Ovary (tissue), 9 donors: ENCODE data around the gene CXCR5. TPM values are rescaled to one million over a fixed set of nuclear protein-coding genes. Genes with fewer than 3 reads are reported as not detected.

Experiments used
- DNase-seq, 5 donors: peaks; one replicate each; pipeline ENCODE4 v3.0.0-alpha.2; 2019 to 2020
- H3K27ac ChIP-seq, 2 donors: fragments of 200-600 bp; one replicate each; pipeline versions ENCODE4 v1.5.1 to v1.8.0; 2019 to 2022
- H3K27me3 ChIP-seq: fragments of 200-600 bp; one replicate; pipeline ENCODE4 v1.8.0; 2022
- H3K36me3 ChIP-seq: fragments of 200-600 bp; sonication (generic); one replicate; pipeline ENCODE4 v1.5.1; 2019
- H3K4me1 ChIP-seq: one replicate; pipeline ENCODE4 v1.8.1; 2013; ENCODE audit warnings: mild to moderate bottlenecking, moderate library complexity; ENCODE audit not compliant: insufficient read depth
- H3K4me3 ChIP-seq: fragments of 200-600 bp; sonication (generic); one replicate; pipeline ENCODE4 v1.5.1; 2017
- H3K9me3 ChIP-seq, 2 donors: fragments of 200-600 bp in 1 of 2; sonication (generic) in 1 of 2; one replicate each; pipeline versions ENCODE4 v1.5.1 to v1.8.1; 2013 to 2019; ENCODE audit warnings: mild to moderate bottlenecking in 1 of 2, moderate library complexity in 1 of 2
- EP300 ChIP-seq: sonication (generic); formaldehyde crosslinking; IDR thresholded peaks from one replicate; pipeline ENCODE4 v1.6.1; 2017; ENCODE audit warnings: antibody characterized with exemption
- POLR2A ChIP-seq: fragments of 450-650 bp; IDR thresholded peaks from one replicate; pipeline ENCODE4 v1.6.1; 2017; ENCODE audit warnings: antibody characterized with exemption, mild to moderate bottlenecking, moderate library complexity
- WGBS, 3 donors: extraction: QIAGEN DNeasy Blood & Tissue Kit in 1 of 3; methylation state at CpG; one replicate each; pipeline versions ENCODE4 v1.1.5 to v1.1.7; 2013 to 2017; 5-methylcytosine and 5-hydroxymethylcytosine counted together
- intact Hi-C, 4 donors: fragments of 100-400 bp; cut with DNase I; formaldehyde crosslinking; loops; one replicate each; pipeline versions ENCODE4 v1.11.0 to v1.15.1; 2022 to 2023
- polyA plus RNA-seq, 2 donors: library from polyadenylated mRNA; stranded (reverse); fragments of 200-250 nt in 1 of 2; fragments of 350-450 nt in 1 of 2; fragmentation: Illumina TruSeq in 1 of 2; extraction: RNeasy Lipid Tissue Mini Kit (QIAGEN cat#74804) in 1 of 2; gene quantifications; one replicate each; pipeline ENCODE4 v1.2.3, GENCODE V29; 2013 to 2014
- total RNA-seq, 7 donors: library from RNA; depleted of rRNA in 2 of 7; stranded (reverse); fragments of >200 nt in 2 of 7; fragmentation: NEBNext Ultra II Directional in 3 of 7; extraction: Animal tissue kit (Norgen Biotek cat#: 25700) in 3 of 7; gene quantifications; one replicate each; pipeline versions ENCODE4 v1.1.0 to v1.2.4, GENCODE V29; 2016 to 2023
- TF ChIP-seq, protein P1 (sequence below), 3 donors: fragments of 450-650 bp in 2 of 3; fragments of 200-600 bp in 1 of 3; IDR thresholded peaks; one replicate each; pipeline versions ENCODE4 v1.5.1 to v1.8.0; 2016 to 2022; ENCODE audit warnings: antibody characterized with exemption in 3 of 3, mild to moderate bottlenecking in 1 of 3
- donor health status: DM: no; HTN: no; CAD: no; lungs with moderate emphysema.
- donor health status: DM: no; HTN: no; CAD: no.
- donor health status: Bipolar disorder and iron deficiency.
- donor health status: DM: yes; HTN: yes; CAD: no.
- donor health status: DM: no; HTN: no; CAD: no.
- donor health status: DM: yes; HTN: yes; CAD: no.

CXCR5 gene
- total and polyA plus RNA-seq, 9 donors: 0.05 to 0.17 TPM; not detected in 7

DNA sequence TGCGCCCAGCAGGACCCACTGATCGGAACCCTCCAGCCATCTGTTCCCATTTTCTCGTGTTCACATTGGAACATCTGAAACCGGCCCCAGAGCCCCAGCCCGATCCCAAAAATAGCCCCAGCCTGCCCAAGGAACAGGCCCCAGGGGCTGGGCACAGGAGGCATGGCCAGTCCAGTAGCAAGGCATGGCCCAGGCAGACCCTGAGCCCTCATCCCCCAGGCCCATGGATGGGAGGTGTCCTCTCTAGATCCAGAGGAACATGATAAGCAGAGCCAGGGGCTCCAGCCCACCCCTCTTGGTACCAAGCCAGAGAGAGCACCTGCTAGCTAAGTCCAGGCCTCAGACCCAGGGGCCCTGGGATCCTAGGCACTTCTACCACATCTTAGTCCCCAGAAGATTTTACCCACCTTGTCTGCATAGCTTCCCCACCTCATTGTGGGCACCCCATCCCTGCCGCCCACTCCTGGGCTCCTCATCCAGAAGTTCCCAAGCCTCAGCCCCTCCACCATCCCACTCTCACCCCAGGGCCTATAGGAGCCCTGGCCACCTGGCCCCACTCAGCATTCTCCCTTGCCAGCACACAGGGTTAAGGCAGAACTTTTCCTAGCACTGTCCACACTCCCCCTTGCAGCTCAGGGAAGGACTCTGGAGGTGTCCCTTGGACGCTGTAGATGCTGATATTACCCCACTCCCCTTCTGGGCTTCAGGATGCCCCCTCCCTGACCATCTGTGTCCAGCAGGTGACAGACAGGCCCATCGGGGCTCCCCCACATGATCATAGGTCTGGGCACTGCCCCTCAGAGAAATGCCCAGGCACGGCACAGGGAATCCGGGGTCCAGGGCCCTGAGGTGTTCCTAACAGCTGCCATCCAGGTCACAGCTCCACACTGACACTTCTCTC lies 32.5 kb downstream of the CXCR5 start:
- WGBS, 3 donors: 26 to 27% (median 27%) methylated on average over 10 of the region's 10 CpGs
- Histone ChIP-seq H3K4me1 (peaks cover 62% of the 10 kb centered on the region), H3K27me3 (no peaks in the 10 kb centered on the region), H3K36me3 (no peaks in the 10 kb centered on the region), H3K9me3 (no peaks in the 10 kb centered on the region), H3K4me3 (no peak overlapping the region), H3K27ac (peak overlapping the region; percentile 89 to 94)
- no peak for TF ChIP-seq POLR2A
- TF ChIP-seq EP300: no peak
- TF ChIP-seq, protein P1, sequence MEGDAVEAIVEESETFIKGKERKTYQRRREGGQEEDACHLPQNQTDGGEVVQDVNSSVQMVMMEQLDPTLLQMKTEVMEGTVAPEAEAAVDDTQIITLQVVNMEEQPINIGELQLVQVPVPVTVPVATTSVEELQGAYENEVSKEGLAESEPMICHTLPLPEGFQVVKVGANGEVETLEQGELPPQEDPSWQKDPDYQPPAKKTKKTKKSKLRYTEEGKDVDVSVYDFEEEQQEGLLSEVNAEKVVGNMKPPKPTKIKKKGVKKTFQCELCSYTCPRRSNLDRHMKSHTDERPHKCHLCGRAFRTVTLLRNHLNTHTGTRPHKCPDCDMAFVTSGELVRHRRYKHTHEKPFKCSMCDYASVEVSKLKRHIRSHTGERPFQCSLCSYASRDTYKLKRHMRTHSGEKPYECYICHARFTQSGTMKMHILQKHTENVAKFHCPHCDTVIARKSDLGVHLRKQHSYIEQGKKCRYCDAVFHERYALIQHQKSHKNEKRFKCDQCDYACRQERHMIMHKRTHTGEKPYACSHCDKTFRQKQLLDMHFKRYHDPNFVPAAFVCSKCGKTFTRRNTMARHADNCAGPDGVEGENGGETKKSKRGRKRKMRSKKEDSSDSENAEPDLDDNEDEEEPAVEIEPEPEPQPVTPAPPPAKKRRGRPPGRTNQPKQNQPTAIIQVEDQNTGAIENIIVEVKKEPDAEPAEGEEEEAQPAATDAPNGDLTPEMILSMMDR (IDR thresholded peaks at IDR 0.05): no peak
- intact Hi-C loops: no loop called here
- DNase-seq: peak in 3 of 5 donors; percentile 16 to 55 (median 47)

DNA sequence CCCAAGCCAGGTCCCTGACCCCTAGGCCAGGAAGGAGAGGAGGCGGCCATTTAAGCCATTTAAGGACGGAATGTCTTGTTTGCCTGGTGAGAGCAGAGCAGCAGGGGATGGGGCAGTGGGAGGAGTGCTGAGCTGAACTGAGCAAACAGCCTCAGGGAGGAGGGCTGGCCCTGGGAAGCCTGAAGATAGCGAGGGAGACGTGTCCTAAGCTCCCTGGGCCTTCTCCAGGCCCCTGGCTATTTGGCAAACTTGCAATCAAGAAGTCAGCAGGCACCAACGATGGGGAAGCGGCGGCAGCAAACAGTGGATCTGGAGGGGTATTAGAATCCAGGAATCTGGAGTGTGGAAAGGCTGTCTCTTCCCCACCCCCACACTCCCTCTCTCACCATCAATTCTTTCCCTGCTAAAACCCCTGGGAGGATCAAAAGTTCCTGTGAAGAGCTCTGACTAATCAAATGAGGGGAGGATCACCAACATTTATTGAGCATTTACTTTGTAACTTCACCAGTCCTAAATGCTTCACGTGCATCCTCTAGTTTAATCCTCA lies 33.2 kb downstream of the CXCR5 start:
- H3K4me1 ChIP-seq: peaks cover 58% of the 10 kb centered on the region
- intact Hi-C loops: no loop called here
- no peaks in the 10 kb centered on the region for H3K27me3 ChIP-seq
- H3K36me3 ChIP-seq: no peaks in the 10 kb centered on the region
- TF ChIP-seq, protein P1 (IDR thresholded peaks at IDR 0.05): no peak
- TF ChIP-seq POLR2A: peak; percentile 48
- H3K4me3 ChIP-seq: no peak overlapping the region
- DNase-seq: peak; percentile 80 to 86 (median 81)
- H3K9me3 ChIP-seq: no peaks in the 10 kb centered on the region
- 2 to 8% (median 2%) methylated on average over 8 of the region's 8 CpGs for WGBS, 3 donors
- H3K27ac ChIP-seq: peak overlapping the region; percentile 89 to 94

DNA sequence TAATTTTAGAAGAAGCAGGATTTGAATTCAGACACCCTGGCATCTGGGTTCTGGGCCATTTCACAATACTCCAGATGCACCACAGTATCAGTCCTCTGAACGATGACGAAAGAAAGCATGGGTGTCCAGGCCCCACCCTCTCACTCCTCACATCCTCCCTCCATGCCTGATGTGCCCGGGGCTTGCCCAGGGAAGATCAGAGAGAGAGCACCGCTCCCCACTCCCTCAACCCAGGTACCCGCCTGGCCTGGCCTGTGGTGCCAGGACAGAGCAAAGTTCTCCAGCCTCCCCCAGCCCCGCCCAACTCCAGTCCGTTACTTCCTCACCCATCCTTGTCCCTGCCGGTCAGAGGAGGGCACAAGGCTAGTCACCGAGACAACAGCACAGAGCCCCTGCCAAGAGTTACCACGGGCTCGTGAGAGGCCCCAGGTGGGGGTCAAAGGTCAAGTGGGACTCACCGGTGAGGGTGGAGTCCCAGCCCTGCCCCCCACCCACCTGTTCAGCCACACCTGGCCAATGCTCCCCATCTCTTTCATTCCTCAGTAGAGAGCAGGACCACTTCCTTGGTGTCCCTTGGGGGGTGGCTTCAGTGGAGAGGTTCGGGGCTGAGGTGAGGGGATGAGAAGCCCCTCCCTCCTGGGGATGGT lies 33.9 kb downstream of the CXCR5 start:
- Histone ChIP-seq H3K9me3 (no peaks in the 10 kb centered on the region), H3K27me3 (no peaks in the 10 kb centered on the region), H3K27ac (peak overlapping the region; percentile 89 to 94), H3K4me1 (peaks cover 55% of the 10 kb centered on the region), H3K36me3 (no peaks in the 10 kb centered on the region), H3K4me3 (peak overlapping the region; percentile 99)
- DNase-seq: peak; percentile 70 to 88 (median 74)
- intact Hi-C loops: no loop called here
- WGBS, 3 donors: 7 to 10% (median 8%) methylated on average over 13 of the region's 13 CpGs
- TF ChIP-seq EP300: no peak
- TF ChIP-seq POLR2A: peak; percentile 19
- TF ChIP-seq, protein P1 (IDR thresholded peaks at IDR 0.05): peak in 1 of 3 donors; percentile 12

DNA sequence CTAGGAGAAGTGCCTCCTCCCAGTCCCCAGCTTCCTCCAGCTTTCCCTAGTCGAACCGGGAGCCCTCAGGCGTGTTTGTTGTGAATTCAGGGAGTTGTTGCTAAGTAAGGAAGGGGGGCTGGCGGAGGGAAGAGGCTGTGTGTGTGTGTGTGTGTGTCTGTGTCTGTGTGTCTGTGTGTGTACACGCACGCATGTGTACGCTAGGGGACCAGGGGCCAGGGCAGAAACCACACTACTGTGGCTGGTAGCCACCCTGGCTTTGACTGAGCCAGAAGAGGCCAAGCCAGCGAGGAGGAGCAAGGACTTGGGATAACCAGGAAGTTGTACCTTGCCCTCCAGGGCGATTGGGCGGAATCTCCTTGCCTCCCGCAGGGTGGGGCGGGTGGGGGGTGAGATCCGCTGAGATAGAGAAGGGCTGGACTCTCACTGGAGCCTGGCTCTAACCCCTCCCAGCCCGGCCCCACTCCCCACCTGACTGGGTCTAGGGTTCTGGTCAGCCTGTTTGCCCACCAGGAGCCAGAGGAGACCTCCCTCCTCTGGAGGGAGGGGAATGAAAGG lies 34.5 kb downstream of the CXCR5 start:
- Histone ChIP-seq H3K27me3 (no peaks in the 10 kb centered on the region), H3K27ac (peak overlapping the region; percentile 89 to 94), H3K4me3 (peak overlapping the region; percentile 99), H3K9me3 (no peaks in the 10 kb centered on the region), H3K4me1 (peaks cover 53% of the 10 kb centered on the region), H3K36me3 (no peaks in the 10 kb centered on the region)
- TF ChIP-seq, protein P1 (IDR thresholded peaks at IDR 0.05): peak in 2 of 3 donors; percentile 16 to 39
- TF ChIP-seq EP300 (no peak), POLR2A (peak; percentile 62)
- WGBS, 3 donors: 0 to 4% (median 3%) methylated on average over 14 of the region's 14 CpGs
- intact Hi-C loops: no loop called here
- peak; percentile 74 to 90 (median 79) for DNase-seq
